Measurements from ENCODE around the gene CHIC2.

The CHIC2 gene

GRCh38 chr4:54065282-54066087, 1.1 kb upstream of the CHIC2 start:
- no peak for DNase-seq (ENCODE audit: low read depth)
- no peak for TF ChIP-seq CTCF (IDR thresholded peaks at IDR 0.05; ENCODE audit: insufficient read depth, low read depth, low read length, missing control alignments)
- H3K4me3 ChIP-seq (ENCODE audit: low read depth, low read length), result no peak overlapping the region

- peak; percentile 50 for DNase-seq (ENCODE audit: low read depth)
- H3K4me3 ChIP-seq (ENCODE audit: low read depth, low read length), result peak overlapping the region; percentile 75
- no peak for TF ChIP-seq CTCF (IDR thresholded peaks at IDR 0.05; ENCODE audit: insufficient read depth, low read depth, low read length, missing control alignments)
These were observed 578 bp downstream of the CHIC2 start for GRCh38 chr4:54063737-54064316.

- peak overlapping the region; percentile 75 for H3K4me3 ChIP-seq (ENCODE audit: low read depth, low read length)
- DNase-seq (ENCODE audit: low read depth), result peak; percentile 16
- TF ChIP-seq CTCF (IDR thresholded peaks at IDR 0.05; ENCODE audit: insufficient read depth, low read depth, low read length, missing control alignments), result no peak
These were observed 1.2 kb downstream of the CHIC2 start for GRCh38 chr4:54063229-54063628.

GRCh38 chr4:54062392-54062791, 2.0 kb downstream of the CHIC2 start:
- no peak for TF ChIP-seq CTCF (IDR thresholded peaks at IDR 0.05; ENCODE audit: insufficient read depth, low read depth, low read length, missing control alignments)
- H3K4me3 ChIP-seq (ENCODE audit: low read depth, low read length), result peak overlapping the region; percentile 75
- no peak for DNase-seq (ENCODE audit: low read depth)

- no peak for TF ChIP-seq CTCF (IDR thresholded peaks at IDR 0.05; ENCODE audit: insufficient read depth, low read depth, low read length, missing control alignments)
- no peak for DNase-seq (ENCODE audit: low read depth)
- H3K4me3 ChIP-seq (ENCODE audit: low read depth, low read length), result peak overlapping the region; percentile 75; the same call in 1 of the 2 replicates
These were observed 2.5 kb downstream of the CHIC2 start for GRCh38 chr4:54061873-54062272.

- H3K4me3 ChIP-seq (ENCODE audit: low read depth, low read length), result no peak overlapping the region
- DNase-seq (ENCODE audit: low read depth), result no peak
- no peak for TF ChIP-seq CTCF (IDR thresholded peaks at IDR 0.05; ENCODE audit: insufficient read depth, low read depth, low read length, missing control alignments)
These were observed 3.3 kb downstream of the CHIC2 start for GRCh38 chr4:54061067-54061466.
